ENCODE data around the gene SGMS1.

GRCh38 chr10:50437248-50437647 lies 186.5 kb downstream of the SGMS1 start:
- TF ChIP-seq CTCF (IDR thresholded peaks at IDR 0.05): no peak
- TF ChIP-seq POLR2A (IDR thresholded peaks at IDR 0.05): no peak
